Retina (tissue), 1 donor: ENCODE results near the gene HIVEP3.
A peak's percentile ranks its signal among the peaks of the same experiment; 100 is the strongest.

Source experiments
- DNase-seq: peaks from one replicate; pipeline ENCODE4 v3.0.0-alpha.2; 2016

Gene HIVEP3

GRCh38 chr1:41779360-41779759 lies 139.4 kb downstream of the HIVEP3 start:
- no peak for DNase-seq

- peak; percentile 34 for DNase-seq
Measured at GRCh38 chr1:41777695-41778094, 141.0 kb downstream of the HIVEP3 start.

- peak; percentile 28 for DNase-seq
Measured at GRCh38 chr1:41776891-41777441, 141.8 kb downstream of the HIVEP3 start.

- DNase-seq: no peak
Measured at GRCh38 chr1:41775956-41776585, 142.7 kb downstream of the HIVEP3 start.

GRCh38 chr1:41774471-41774990 lies 144.2 kb downstream of the HIVEP3 start:
- no peak for DNase-seq

- no peak for DNase-seq
Measured at GRCh38 chr1:41773842-41774241, 144.9 kb downstream of the HIVEP3 start.

GRCh38 chr1:41773144-41773591 lies 145.6 kb downstream of the HIVEP3 start:
- DNase-seq: no peak

GRCh38 chr1:41769068-41769467 lies 149.7 kb downstream of the HIVEP3 start:
- DNase-seq: no peak

GRCh38 chr1:41768583-41768982 lies 150.1 kb downstream of the HIVEP3 start:
- DNase-seq: no peak

- DNase-seq: no peak
Measured at GRCh38 chr1:41767534-41768525, 150.9 kb downstream of the HIVEP3 start.

- no peak for DNase-seq
Measured at GRCh38 chr1:41766546-41766945, 152.2 kb downstream of the HIVEP3 start.

- no peak for DNase-seq
Measured at GRCh38 chr1:41766041-41766440, 152.7 kb downstream of the HIVEP3 start.

- DNase-seq: no peak
Measured at GRCh38 chr1:41765152-41765551, 153.6 kb downstream of the HIVEP3 start.

- DNase-seq: no peak
Measured at GRCh38 chr1:41764656-41765055, 154.1 kb downstream of the HIVEP3 start.

GRCh38 chr1:41762777-41763176 lies 155.9 kb downstream of the HIVEP3 start:
- no peak for DNase-seq

- no peak for DNase-seq
Measured at GRCh38 chr1:41762251-41762650, 156.5 kb downstream of the HIVEP3 start.

- DNase-seq: no peak
Measured at GRCh38 chr1:41758904-41759548, 159.7 kb downstream of the HIVEP3 start.

- no peak for DNase-seq
Measured at GRCh38 chr1:41758500-41758899, 160.2 kb downstream of the HIVEP3 start.

- DNase-seq: no peak
Measured at GRCh38 chr1:41754540-41754939, 164.2 kb downstream of the HIVEP3 start.

GRCh38 chr1:41752514-41753170 lies 166.1 kb downstream of the HIVEP3 start:
- DNase-seq: no peak

- no peak for DNase-seq
Measured at GRCh38 chr1:41751804-41752513, 166.8 kb downstream of the HIVEP3 start.
